GM12874 (cell line): ENCODE data around the gene FOXP2.

Experiments used
- TF ChIP-seq, protein P1 (sequence below): IDR thresholded peaks from 2 replicates; pipeline ENCODE4 v1.5.1; 2011; ENCODE audit warnings: low read depth, mild to moderate bottlenecking, control low read depth, low read length, moderate library complexity; ENCODE audit not compliant: insufficient read depth

Gene FOXP2

DNA sequence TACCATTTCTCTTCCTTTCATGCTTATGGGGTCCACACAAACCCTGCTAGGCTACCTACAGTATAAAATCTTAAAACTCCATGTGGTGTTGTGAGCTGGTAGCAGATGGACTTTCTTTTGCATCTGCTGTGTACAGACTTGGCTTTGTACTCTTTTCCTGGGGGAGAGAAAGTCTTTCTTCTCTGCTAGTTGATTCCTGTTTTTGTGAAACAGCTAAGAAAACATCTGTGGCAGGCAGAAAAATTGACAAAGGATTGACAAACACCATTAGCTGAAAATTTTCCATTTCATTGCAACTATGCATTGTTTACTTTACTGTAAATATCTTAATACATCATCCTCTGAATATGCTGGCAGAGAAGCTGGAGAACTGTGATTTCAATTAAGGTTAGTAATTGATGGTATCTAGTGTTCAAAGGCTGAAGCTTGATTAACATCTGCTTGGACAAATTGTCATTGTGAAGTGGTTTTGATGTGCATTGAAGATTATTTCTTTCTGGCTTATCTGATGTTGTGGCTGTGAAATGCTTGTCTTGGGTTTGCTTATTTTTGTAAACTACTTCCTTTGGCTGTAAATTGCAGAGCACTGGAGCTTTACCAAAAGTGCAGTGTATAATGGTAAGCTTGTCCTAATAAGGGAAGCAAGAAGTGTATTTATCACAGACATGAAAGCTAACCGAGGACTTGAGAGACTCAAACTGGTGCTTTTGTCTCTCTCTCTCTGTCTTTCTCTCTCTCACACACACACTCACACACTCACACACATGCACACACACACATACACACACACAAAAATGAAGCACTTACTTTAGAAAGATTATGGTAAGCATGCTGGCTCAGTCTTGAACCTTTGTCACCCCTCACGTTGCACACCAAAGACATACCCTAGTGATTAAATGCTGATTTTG lies at the start of gene FOXP2:
Gene FOXP2 (plus strand): TSS at position 660 of the 908 bp plus-strand sequence. CDS start 11,697 bp downstream, outside the sequence.
- TF ChIP-seq, protein P1, sequence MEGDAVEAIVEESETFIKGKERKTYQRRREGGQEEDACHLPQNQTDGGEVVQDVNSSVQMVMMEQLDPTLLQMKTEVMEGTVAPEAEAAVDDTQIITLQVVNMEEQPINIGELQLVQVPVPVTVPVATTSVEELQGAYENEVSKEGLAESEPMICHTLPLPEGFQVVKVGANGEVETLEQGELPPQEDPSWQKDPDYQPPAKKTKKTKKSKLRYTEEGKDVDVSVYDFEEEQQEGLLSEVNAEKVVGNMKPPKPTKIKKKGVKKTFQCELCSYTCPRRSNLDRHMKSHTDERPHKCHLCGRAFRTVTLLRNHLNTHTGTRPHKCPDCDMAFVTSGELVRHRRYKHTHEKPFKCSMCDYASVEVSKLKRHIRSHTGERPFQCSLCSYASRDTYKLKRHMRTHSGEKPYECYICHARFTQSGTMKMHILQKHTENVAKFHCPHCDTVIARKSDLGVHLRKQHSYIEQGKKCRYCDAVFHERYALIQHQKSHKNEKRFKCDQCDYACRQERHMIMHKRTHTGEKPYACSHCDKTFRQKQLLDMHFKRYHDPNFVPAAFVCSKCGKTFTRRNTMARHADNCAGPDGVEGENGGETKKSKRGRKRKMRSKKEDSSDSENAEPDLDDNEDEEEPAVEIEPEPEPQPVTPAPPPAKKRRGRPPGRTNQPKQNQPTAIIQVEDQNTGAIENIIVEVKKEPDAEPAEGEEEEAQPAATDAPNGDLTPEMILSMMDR, result no peak

DNA sequence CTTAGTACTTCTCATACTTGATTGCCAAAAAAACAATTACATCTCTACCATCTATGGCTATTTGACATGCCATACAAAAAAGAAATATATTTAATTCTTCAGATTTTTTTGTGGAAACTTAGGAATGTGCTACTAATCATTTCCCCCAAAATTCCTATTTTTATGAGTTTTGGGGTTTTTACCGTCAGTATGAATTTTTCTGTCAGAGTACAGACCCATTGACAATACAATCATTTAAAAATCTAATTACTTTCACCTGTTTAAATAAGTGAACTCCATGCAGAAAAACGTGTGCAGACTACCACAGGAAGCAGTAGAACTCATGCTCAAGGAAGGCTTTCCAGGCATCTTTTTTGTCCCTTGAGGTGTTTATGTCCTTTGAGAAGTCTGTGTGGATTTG lies 48.8 kb upstream of the FOXP2 start:
- TF ChIP-seq, protein P1, result no peak

- TF ChIP-seq, protein P1, result no peak
Observed at GRCh38 chr7:114368492-114368891, 46.1 kb upstream of the FOXP2 start.

DNA sequence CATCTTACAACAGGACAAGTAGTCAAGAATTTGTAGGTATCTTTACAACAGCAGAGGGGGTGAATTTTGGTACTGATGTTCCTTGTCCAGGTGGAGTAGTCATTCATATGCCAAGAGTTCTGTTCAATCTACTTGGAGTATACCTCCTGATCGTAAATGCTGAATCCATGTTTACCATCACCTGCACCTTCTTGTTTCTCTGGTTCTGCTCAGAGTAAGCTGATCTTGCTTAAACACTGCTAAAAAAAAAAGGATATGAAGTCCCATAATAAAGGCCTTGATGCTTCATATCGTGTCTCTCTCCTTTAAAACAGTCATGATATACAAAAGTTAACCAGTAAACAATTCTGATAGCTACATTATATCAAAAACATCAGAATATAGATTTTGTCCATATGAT lies 45.3 kb upstream of the FOXP2 start:
- TF ChIP-seq, protein P1, result no peak

DNA sequence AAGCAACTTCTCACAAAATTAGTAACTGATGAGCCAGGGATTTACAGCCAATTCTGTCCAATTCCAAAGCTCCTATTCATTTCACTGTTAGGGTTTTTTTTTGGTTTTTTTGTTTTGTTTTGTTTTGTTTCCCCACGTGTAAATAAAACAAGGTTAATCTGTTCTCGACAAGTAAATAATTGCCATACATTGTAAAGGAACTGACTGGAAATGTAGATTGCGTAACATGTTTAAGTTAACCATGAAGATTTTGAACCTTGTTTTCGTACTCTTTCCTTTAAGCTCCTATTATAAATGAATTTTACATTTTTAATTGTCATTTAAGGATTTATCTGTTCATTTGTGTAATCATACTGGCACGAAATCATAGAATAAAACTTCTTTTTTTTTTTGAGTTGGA lies 42.0 kb upstream of the FOXP2 start:
- TF ChIP-seq, protein P1, result no peak

DNA sequence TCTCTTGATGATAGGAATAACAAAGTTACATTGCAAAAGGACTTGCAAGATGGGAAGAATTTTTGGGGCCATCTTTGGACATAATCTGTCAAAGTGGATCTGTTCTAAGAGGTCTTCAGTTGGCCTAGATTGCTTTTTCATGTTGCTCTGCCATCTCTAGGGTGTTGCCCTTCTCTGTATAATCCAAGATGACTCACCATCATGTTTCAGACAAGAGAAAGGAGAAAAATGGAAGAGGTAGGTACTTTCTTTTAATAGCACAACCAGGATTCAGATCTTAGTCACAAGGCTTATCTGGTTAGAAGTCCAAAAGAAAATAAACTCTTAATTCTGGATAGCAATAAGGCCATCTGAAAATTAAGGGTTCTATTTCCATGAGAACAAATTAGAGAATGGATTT lies 38.7 kb upstream of the FOXP2 start:
- TF ChIP-seq, protein P1, result no peak

DNA sequence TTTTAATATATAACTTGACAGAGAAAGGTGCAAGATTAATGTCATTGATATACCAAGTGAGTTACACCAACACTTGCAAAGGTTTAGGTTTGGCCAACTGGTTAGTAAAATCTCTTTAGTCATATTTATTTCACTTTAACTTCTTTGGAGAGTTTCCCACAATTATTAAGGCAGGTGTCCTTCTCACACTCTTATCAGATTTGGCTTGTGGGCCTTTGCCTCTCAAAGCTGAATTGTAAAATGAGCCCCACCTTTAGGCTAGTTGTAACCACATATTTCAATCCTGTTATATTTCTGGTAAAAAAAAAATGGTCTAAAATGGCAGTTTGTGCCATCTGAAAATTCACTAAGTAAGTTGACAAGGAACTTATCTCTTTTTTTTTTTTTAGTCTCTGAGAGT lies 26.6 kb upstream of the FOXP2 start:
- TF ChIP-seq, protein P1, result no peak
